Measurements from ENCODE around the gene RPH3AL. TPM values are rescaled to one million over a fixed set of nuclear protein-coding genes. Genes with fewer than 3 reads are reported as not detected.
"Not testable (repeated sequence)": the region's sequence is repeated elsewhere in the genome, so short reads cannot be mapped to it uniquely, and the experiment has no call there.

The RPH3AL gene
- total RNA-seq, 1 donor from 2014 or later = 40.8 TPM

GRCh38 chr17:172401-172800, 180.2 kb downstream of the RPH3AL start:
- no peak overlapping the region for H3K4me3 ChIP-seq (ENCODE audit: low read depth, low read length)
- DNase-seq (ENCODE audit: low read depth) = no peak
- TF ChIP-seq CTCF (conservative IDR thresholded peaks at IDR 0.05; ENCODE audit: low read depth, low read length) = no peak

- H3K4me3 ChIP-seq (ENCODE audit: low read depth, low read length) = no peak overlapping the region
- TF ChIP-seq CTCF (conservative IDR thresholded peaks at IDR 0.05; ENCODE audit: low read depth, low read length) = no peak
- no peak for DNase-seq (ENCODE audit: low read depth)
These were observed 180.7 kb downstream of the RPH3AL start for GRCh38 chr17:171871-172270.

- DNase-seq (ENCODE audit: low read depth) = no peak
- no peak for TF ChIP-seq CTCF (conservative IDR thresholded peaks at IDR 0.05; ENCODE audit: low read depth, low read length)
- H3K4me3 ChIP-seq (ENCODE audit: low read depth, low read length) = no peak overlapping the region
These were observed 182.4 kb downstream of the RPH3AL start for GRCh38 chr17:170130-170670.

- not testable (repeated sequence) for DNase-seq (ENCODE audit: low read depth); H3K4me3 ChIP-seq (ENCODE audit: low read depth, low read length)
These were observed 184.0 kb downstream of the RPH3AL start for GRCh38 chr17:168614-169013.

- TF ChIP-seq CTCF (conservative IDR thresholded peaks at IDR 0.05; ENCODE audit: low read depth, low read length) = no peak
These were observed 186.7 kb downstream of the RPH3AL start for GRCh38 chr17:165939-166338.

GRCh38 chr17:164303-165235, 188.0 kb downstream of the RPH3AL start:
- H3K4me3 ChIP-seq (ENCODE audit: low read depth, low read length) = no peak overlapping the region
- peak; percentile 67 for TF ChIP-seq CTCF (conservative IDR thresholded peaks at IDR 0.05; ENCODE audit: low read depth, low read length)
- no peak for DNase-seq (ENCODE audit: low read depth)

More at GRCh38 chr17:165939-166338, 186.7 kb downstream of the RPH3AL start:
- no peak overlapping the region for H3K4me3 ChIP-seq (ENCODE audit: low read depth, low read length)
- no peak for DNase-seq (ENCODE audit: low read depth)

- H3K4me3 ChIP-seq (ENCODE audit: low read depth, low read length) = no peak overlapping the region
- TF ChIP-seq CTCF (conservative IDR thresholded peaks at IDR 0.05; ENCODE audit: low read depth, low read length) = peak; percentile 16
- DNase-seq (ENCODE audit: low read depth) = no peak
These were observed 189.0 kb downstream of the RPH3AL start for GRCh38 chr17:163514-164098.

All from epithelial cell of proximal tubule (primary cell).